Activated CD4-positive, alpha-beta T cell treated with anti-CD3 and anti-CD28 coated beads, Interleukin-2, amount 50 U/mL, for 24 hours (primary cell): ENCODE results near the gene NEURL1.

ENCODE experiments used
- DNase-seq, 2 donors: peaks; one replicate each; pipeline ENCODE4 v3.0.0-alpha.2; 2020; ENCODE audit warnings: low read depth in 1 of 2, low spot score in 1 of 2

NEURL1 gene

DNA sequence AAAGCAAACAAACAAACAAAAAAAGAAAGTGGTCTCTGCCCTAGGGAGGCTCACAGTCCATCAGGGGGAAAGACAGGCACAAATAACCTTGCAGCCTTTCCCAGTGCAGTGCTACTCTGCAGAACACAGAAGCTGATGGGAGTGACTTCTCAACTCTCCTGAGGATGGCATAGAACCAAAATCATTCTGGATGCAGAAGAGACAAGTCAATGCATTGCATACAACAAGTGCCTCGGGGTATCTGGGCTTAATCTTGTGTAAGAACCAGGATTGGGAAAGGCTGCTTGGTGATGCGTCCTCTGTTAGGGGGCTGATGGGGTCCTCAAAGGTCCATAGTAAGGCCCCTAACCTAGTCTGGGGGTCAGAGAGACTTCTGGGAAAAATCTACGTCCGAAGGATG, 68.9 kb downstream of the NEURL1 start:
- no peak for DNase-seq

DNA sequence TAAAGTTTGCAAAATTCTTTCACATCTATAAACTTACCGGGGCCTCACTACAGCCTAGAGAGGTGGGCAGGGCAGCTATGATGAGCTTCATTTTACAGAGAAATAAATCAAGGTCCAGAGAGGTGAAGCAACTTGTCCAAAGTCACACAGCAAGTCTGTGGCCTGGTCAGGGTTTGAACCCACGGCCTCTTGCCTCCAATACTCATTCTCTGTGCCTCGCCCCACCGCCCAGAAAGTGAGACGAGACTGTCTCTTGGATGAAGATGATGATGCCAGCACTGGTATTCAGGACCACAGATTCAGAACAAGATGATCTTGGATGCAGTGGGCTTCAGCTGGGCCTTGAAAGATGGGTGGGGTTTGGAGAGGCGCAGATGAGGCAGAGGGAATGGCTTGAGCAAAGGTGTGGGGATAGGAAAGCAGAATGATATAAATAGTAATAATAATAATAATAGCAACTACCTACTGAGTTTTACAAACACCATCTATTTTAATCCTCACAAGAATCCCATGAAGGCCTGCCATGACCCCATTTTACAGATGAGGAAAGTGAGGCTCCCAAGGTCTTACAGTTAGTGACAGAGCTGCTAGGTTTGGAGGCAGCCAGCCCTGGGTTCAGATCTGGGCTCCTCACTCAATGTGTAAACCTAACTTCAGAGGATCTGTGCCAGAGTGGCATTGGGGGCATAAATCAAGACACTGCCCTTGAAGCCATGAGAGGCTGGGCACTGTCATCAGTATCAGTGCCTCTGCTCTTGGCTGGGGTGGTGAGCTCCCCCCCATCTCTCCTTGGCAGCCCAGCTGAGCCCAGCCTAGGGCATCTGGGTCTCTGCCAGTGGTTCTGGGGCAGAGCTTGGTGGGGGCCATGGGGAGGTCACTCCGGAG, 70.0 kb downstream of the NEURL1 start:
- DNase-seq = no peak

GRCh38 chr10:103564116-103564501, 70.6 kb downstream of the NEURL1 start:
- no peak for DNase-seq

GRCh38 chr10:103564776-103565520, 71.4 kb downstream of the NEURL1 start:
- no peak for DNase-seq

GRCh38 chr10:103566536-103566935, 73.0 kb downstream of the NEURL1 start:
- DNase-seq = no peak

DNA sequence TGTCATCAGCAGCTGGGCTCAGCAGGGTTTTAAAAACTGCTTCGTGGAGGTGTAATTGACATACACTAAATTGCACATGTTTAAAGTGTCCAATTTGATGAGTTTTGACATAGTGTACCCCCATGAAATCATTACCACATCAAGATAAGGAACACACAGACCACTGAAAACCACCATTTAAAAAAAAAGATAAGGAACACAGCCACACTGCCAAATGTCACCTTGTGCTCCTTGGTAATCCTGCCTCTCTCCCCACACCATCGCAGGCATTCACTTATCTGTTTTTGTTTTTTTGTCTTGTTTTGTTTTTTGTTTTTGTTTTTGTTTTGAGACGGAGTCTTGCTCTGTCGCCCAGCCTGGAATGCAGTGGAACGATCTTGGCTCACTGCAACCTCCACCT, 75.0 kb downstream of the NEURL1 start:
- DNase-seq = no peak

DNA sequence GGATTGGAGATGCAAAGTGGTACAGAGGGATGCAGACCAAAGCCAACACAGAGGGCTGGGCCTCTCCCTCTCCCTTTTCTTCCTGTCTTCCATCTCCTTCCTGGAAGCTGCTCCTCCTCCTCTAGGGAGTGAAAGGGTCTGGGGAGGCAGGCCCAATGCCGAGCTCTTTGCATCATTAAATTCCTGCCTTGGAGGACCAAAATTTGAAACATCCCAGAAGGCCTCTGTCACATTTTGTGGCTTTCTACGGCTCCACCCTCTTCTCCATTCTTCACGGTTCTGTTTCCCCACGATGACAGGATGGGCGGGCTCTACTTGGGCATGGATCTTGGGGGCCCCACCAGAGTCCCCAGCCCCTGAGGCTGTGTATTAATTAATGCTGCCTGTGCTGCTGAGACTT, 76.4 kb downstream of the NEURL1 start:
- no peak for DNase-seq

DNA sequence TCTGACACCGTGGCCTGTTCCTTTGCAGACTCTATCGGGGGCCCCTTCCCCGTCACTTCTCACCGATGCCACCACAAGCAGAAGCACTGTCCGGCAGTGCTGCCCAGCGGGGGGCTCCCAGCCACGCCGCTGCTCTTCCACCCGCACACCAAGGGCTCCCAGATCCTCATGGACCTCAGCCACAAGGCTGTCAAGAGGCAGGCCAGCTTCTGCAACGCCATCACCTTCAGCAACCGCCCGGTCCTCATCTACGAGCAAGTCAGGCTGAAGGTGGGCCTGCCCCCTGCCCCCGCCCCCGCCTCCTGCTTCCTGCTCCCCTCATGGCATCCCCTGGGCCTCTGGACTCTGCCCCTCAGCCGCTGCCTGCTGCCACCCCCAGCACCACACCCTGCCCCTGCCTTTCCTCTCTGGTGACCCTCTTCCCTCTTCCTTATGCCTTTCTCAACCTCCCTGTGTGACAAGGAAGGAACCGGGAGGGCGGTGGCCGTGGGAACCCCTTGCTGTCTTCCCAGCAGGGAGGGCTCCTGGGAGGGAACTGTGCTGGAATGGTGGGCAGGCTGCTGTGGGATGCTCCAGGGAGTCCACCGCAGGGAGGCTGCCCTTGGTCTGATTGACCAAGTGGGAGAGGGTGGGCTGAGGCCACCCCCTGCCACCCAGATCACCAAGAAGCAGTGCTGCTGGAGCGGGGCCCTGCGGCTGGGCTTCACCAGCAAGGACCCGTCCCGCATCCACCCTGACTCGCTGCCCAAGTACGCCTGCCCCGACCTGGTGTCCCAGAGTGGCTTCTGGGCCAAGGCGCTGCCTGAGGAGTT, 77.5 kb downstream of the NEURL1 start:
- no peak for DNase-seq

GRCh38 chr10:103571656-103571975, 78.1 kb downstream of the NEURL1 start:
- no peak for DNase-seq

DNA sequence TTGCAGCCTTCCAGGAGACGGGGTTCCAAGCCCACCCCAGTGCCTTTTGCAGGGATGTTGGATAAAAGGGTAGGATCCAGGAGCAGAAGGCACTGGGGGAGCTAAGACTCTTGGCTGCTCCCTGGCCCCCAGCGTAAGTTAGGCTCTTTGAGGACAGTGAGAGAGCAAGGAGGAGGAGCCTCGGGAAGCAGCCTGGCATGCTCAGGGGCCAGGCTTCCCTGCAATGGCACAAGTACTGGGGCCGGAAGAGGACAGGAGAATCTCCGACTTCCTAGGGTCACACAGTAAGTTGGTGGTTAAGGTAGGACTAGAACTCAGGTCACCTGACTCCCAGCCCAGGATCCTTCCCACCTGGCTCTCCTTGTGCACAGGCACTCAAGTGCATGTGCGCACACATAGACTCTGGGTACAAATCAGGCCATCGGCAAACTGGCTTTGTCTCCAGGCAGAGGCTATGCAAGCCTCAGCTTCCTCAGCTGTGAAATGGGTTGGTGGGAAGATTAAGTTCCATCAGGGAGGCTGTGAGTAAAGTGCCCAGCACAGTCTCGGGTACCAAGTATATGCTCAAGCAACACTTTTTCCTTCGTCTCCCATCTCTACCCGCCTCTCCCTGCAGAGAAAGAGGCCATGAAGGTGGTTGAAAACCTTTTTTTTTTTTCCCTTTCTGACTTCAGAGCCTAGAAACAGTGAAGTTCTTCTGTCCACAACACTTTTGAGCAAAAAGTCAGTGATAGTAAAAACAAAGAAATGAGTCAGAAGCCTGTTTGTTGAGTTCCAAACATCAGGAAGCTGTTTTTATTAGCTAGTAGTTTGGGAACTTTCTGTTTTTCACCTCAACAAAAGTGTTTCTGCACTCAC, 79.1 kb downstream of the NEURL1 start:
- DNase-seq = no peak

GRCh38 chr10:103573205-103573487, 79.6 kb downstream of the NEURL1 start:
- no peak for DNase-seq

DNA sequence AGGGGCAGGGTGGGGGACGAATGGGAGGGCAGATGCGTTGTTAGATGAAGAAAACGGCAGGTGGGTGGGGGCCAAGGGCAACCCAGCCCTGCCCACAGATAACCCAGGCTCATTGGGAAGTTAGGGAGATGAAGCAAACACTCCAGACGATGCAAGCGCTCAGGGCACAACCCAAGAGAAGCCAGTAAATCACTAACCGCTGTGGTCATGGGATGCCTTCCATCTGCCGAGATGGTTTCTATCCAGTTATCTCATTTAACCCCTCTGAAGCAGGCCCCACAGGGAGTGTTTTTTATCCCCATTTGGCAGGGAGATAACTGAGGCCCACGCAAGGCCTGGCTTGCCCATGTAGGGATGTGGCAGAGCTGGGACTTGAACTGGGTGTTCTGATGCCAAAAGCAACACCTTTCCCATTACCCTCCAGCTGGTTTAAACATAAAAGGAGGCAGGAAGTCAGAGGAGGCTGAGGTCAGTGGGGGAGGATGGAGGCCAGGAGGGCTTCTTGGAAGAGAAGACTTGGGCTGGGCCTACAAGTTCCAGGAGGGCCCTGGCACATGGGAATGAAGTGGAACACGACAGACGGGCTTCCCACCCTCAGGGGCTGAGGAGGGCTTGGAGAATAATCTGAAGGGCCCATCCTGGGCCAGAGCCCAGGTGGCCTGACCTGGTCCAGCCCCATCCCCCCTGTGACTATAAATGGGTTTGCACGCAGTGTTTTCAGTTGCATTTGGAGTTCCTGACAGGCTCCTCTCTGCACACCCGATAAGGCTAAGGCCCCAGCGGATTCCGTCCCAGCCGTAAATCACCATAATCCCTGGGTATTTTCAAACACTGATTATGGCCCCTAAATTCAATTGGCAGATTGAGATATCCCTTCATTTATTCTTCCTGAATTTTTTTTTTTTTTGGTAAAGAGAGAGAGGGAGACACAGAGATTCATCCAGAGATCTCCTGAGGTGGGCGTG, 80.9 kb downstream of the NEURL1 start:
- no peak for DNase-seq

DNA sequence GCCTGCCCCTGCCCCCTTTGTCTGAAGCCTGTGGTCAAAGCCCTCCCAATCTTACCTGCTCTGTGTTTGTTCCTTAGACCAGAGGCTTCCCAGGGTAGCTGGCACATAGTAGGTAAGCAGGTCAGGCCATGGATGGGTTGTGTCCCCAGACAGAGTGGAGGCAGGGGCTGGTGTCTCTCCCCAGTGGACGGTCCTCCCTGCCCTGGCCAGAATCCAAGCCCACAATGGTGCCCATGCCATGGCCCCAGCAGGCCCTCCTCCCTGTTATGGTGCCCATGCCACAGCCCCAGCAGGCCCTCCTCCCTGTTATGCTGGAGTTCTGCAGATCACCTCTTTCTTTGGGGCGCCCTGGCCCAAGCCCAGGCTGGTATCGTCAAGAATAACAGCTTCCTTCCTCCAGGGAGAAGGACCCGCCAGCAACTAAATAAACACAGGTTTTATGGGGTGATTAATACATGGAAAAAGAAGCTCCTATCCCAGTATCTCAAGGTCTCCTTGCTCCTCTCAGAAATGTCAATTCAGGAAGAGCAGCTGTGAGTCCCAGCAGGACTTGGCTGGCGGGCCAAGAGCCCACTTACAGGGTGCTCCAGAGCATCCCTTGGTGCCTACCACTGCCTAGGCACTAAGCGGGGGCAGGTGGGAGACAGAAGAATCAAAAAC, 82.0 kb downstream of the NEURL1 start:
- DNase-seq = no peak

- DNase-seq = no peak
Observed at GRCh38 chr10:103576076-103576471, 82.6 kb downstream of the NEURL1 start.

- DNase-seq = no peak
Observed at GRCh38 chr10:103576862-103577261, 83.4 kb downstream of the NEURL1 start.

- DNase-seq = no peak
Observed at GRCh38 chr10:103578782-103579382, 85.4 kb downstream of the NEURL1 start.

DNA sequence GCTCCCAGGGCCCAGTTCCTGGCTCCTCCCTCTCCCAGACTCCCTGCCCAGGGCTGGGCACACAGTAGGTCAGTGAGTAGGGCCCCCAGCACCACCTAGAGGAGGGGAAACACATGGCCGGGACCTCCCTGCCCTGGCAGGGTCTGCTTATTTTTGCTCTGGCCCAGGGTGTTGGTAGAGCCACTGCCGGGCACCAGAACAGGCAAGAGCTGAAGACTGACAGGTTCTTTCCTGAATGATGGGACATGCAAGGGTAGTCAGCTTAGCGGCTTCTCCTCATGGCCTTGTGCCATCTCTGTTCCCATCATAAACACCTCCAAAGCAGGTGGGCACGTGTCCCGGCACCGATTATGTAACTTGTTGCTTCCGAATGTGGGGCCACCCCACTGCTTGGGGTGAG, 86.5 kb downstream of the NEURL1 start:
- no peak for DNase-seq

DNA sequence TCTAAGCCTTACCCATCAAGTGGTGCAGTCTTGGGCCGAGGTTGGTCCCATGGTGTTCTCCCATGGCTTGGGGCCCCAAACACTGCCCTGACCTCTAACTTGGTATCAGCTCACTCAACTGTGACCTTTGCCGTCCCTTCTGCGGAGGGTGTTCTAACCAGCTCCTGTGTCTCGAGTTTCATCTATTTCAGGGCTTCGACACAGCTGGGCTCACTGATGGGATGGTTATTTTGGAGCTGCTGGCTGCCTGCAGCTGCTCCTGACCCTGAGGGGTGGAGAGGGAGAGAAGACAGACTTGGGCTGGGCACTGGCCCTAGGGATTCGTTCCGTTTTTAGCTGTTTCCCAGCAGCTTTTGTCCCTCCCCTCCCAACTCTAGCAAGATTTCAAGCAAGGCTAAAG, 86.9 kb downstream of the NEURL1 start:
- no peak for DNase-seq

- DNase-seq = no peak
Observed at GRCh38 chr10:103581499-103581898, 88.0 kb downstream of the NEURL1 start.
